ENCODE measurements around the gene RPLP2.

Gene RPLP2

DNA sequence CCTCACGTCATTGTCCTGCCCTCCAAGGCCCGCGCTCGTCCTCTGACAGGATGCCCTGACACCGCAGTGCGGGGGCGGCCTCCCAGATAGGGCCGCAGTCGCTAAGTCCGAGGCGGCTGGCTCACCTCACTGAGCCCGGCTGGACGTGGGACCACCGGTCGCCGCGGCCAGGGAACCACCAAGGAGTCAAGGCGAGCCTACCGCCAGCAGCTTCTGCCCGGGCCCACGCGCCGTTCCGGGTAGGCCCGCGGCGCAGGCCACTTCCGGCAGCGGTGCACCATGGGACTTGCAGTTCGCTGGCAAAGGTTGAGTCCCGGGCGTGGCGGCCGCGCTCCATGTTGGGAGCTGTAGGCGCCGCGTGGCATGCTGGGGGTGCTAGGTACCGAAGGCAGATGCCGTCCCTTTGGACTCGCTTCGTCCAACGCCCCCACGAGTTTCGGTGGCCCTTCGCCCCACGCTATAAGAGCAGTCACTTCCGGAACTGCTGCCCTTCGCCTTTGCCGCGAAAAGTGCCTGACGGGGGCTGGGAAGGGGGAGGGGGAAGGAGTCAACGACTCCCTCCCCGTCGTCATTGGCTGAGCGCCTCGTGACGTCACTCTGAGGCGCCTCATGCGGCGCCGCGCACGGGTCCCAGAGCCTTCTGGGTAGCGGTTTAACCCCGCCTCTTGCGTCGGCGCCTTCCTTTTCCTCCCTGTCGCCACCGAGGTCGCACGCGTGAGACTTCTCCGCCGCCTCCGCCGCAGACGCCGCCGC, at the start of gene RPLP2:
TSS of gene RPLP2 (plus strand) at position 681 of the 753 bp plus-strand sequence. CDS start 268 bp downstream, outside the sequence.
- H3K4me3 ChIP-seq (ENCODE audit: low read depth, low read length): peak within 1 kb of the TSS; percentile 97

DNA sequence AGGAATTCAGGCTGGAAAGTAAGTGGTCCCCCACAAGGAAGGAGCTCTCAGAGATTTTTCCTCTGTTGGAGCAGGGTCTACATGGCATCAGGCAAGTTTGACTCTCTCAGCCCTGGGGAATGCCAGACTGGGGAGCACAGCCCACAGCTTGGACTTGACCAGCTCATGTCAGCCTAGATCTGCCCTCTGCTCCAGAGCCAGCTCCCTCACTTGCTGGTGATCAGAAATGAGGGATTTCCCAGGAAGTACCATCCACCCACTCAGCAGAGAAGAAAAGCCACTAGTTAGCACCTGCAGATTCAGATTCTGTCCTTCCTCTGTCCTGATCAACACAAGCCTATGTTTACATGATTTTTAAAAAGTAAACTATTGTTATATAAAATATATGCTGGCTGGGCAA, 49.5 kb upstream of the RPLP2 start:
- H3K4me3 ChIP-seq (ENCODE audit: low read depth, low read length): no peak overlapping the region

DNA sequence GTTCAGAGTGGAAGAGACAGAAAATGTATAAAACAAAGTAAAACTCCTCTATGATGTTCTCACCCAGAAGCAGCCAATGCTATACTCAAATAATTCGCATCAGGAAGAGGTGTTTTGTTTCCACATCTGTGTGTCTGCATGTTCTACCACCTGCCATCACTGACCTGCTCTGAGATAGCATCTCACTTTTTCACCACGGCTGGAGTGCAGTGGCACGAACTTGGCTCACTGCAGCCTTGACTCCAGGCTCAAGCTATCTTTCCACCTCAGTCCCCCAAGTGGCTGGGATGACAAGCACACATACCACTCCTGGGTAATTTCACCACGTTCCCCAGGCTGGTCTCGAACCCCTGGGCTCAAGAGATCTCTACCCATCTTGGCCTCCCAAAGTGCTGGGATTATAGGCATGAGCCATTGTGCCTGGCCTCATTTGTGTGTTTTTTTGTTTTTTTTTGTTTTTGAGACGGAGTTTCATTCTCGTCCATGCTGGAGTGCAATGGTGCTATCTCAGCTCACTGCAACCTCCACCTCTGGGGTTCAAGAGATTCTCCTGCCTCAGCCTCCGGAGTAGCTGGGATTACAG, 48.1 kb upstream of the RPLP2 start:
- no peak overlapping the region for H3K4me3 ChIP-seq (ENCODE audit: low read depth, low read length)

DNA sequence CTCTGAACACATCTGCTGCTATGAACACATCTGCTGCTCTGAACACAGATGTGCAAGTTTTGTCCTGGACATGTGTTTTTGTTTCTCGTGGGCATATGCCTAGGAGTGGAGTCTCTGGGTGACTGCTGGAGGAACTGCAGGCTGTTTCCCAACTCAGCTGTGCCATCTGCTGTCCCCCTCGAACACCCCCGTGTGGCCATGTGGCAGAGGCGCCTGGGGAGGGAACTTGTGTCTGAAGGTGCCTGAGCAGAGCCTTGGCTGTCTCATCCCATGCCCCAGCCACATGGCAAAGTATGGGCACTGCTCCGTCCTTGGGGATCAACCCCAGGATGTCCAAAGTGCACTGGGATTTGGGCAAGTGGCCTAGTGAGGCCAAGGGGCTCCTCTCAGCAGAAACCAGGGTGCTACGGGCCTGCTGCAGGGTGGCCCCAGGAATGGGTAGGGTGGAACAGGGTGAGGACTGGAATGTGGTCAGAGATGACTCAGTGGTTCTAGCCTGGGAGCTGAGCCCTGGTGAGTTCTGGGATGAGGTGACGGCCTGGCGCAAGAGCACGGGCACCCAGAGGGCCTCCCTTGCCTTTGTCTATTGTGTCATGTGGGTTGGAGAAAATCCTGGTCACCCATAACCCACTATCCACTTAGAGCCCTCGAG, 47.2 kb upstream of the RPLP2 start:
- no peak overlapping the region for H3K4me3 ChIP-seq (ENCODE audit: low read depth, low read length)

DNA sequence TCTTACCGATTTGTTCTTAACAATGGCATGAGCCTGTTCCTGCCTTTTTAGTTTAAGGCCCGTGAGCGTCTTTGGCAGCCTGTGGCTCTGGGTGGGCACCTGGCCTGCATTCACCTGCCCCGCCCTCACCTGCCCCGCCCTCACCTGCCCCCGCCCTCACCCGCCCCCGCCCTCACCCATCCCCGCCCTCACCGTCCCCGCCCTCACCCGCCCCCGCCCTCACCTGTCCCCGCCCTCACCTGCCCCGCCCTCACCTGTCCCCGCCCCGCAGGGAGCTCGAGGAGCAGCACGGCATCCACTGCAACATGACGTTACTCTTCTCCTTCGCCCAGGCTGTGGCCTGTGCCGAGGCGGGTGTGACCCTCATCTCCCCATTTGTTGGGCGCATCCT, 46.7 kb upstream of the RPLP2 start:
- no peak overlapping the region for H3K4me3 ChIP-seq (ENCODE audit: low read depth, low read length)

DNA sequence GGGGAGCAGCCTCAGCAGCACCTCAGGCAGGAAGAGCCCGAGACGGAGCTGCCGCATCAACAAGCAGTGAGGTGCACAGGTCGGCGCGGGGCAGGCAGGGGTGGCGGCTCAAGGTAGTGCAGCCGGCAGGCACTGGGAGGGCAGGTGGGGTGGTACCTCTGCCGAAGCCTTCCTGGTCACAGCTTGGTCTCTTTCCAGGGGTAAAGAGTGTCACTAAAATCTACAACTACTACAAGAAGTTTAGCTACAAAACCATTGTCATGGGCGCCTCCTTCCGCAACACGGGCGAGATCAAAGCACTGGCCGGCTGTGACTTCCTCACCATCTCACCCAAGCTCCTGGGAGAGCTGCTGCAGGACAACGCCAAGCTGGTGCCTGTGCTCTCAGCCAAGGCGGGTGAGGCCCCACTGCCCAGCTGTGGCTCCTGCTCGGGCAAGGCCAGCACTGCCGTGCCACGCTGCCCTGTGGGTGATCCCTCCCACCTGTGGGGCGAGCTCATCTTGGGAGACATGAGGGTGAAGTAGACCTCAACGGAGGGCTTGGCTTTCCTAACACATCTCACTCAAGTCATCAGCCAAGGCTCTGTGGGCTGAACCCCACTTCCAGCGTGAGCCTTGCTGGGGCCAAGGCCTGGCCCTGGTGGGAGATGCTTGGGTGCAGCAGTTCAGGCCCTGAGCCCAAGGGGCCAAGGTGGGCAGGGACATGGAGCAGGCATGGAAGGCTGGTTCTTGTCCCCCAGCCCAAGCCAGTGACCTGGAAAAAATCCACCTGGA, 46.0 kb upstream of the RPLP2 start:
- H3K4me3 ChIP-seq (ENCODE audit: low read depth, low read length): no peak overlapping the region

DNA sequence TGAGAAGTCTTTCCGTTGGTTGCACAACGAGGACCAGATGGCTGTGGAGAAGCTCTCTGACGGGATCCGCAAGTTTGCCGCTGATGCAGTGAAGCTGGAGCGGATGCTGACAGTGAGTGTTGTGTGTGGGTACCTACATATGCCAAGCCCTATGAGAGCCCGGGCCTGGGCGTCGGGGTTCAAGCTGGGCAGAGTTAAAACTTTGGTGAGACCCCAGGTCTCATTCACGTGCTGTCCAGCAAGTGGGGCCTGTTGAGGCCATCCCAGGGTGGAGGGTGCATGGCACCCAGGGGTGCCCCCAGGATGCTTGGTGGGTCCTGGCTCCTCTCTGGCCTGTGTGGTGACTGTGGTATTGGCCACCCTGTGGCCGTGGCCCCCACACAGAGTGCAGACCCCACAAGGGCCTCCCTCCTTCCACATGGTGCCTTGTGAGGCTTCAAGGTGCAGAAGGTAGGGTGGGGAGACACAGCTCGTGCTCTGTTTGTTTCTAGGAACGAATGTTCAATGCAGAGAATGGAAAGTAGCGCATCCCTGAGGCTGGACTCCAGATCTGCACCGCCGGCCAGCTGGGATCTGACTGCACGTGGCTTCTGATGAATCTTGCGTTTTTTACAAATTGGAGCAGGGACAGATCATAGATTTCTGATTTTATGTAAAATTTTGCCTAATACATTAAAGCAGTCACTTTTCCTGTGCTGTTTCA, 45.3 kb upstream of the RPLP2 start:
- no peak overlapping the region for H3K4me3 ChIP-seq (ENCODE audit: low read depth, low read length)

DNA sequence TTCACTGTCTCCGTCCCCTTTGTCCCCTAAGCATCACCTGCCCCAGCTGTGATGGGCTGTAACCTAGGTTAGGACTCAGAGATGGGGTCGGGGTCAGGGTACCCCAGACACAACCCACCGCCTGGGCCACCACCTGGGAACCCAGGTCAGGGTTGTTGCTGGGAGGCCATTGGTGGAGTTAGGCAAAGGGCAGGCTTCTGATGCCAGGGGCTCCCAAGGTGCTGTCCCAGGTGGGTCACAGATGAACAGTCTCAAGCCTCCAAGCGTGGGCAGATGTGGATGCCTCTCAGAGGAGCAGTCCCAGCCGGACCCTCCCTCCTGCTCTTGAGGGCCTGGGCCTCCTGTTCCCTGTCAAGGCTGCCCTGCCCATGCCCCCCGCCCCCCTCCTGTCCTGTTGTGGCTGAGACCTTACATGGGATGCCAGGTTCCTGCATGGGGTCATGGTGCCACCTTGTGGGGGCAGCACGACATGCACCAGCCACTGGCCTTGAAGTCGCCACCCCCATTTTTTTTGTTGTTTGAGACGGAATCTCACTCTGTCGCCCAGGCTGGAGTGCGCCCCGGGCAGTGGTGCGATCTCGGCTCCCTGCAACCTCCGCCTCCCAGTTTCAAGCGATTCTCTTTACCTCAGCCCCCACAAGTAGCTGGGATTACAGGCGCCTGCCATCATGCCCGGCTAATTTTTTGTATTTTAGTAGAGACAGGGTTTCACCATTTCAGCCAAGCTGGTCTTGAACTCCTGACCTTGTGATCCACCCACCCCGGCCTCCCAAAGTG, 44.6 kb upstream of the RPLP2 start:
- H3K4me3 ChIP-seq (ENCODE audit: low read depth, low read length): no peak overlapping the region

DNA sequence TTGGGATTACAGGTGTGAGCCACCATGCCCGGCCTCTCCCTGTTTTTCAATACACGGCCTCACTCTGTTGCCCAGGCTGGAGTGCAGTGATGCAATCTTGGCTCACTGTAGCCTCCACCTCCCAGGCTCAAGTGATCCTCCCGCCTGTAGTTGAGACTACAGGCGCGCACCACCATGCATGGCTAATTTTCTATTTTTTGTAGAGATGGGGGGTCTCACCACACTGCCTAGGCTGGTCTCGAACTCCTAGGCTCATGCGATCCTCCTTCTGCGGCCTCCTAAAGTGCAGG, 44.0 kb upstream of the RPLP2 start:
- no peak overlapping the region for H3K4me3 ChIP-seq (ENCODE audit: low read depth, low read length)

DNA sequence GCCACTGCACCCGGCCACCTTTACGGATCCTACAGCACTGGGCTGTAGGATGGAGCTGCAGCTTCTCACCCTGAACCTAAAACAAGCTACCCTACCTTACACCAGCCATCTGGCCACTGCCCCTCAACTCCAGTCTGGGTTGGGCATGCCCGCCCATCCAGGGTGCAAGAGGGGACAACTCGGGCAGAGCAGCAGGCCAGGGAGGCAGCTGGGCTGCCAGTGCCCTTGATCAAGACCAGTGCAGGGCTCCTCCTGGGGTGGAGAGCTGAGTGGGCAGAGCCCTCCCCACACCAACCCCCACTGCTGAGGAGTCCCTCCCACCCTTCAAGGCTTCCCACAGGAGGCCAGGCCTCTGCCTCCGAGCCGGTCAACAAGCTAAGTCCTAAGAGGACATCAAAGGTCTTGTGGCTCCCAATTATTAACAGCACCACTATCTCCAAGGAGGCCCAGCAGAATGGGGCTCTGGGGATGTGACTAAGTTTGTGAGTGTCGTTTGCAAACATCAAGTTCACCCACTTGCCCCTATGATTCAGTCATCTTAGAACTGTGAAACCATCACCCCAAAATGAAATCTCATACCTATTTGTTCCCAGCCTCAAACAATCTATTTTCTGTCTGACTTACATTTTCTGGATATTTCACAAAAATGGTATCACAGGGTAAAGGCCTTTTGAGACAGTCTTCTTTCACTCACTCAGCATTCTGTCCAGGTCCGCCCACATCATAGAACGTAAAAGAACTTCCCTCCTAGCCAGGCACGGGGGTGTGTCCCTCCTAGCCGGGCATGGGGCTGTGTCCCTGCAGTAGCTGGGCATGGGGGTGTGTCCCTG, 43.4 kb upstream of the RPLP2 start:
- no peak overlapping the region for H3K4me3 ChIP-seq (ENCODE audit: low read depth, low read length)

DNA sequence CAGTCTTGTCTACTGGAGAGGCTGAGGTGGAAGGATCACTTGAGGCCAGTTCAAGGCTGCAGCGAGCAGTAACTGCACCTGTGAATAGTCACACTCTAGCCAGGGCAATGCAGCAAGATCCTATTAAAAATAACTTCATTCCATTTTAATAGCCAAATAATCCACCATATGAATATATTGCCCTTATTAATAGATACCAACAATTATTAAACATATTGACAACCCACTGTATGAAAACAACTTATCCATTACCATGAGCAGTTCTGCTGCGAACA, 42.9 kb upstream of the RPLP2 start:
- no peak overlapping the region for H3K4me3 ChIP-seq (ENCODE audit: low read depth, low read length)

DNA sequence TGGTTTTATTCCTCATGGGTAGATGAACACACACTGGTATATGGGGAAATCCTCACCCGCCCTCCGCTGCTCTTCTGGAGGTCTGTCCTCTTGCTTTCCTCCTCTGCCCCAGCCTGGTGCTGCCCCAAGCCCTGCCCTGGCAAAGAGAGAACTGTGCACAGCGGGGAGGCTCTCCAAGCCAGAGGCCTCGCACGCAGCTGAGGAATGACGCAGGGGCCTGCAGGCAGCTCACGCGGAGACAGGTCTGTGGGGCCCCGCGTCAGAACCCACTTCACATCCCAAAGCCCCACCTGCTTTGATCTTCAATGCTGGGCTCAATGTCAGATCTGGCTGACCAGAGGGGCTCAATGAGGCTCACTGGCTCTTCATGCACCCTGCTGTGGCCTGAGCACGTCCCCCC, 42.5 kb upstream of the RPLP2 start:
- no peak overlapping the region for H3K4me3 ChIP-seq (ENCODE audit: low read depth, low read length)

DNA sequence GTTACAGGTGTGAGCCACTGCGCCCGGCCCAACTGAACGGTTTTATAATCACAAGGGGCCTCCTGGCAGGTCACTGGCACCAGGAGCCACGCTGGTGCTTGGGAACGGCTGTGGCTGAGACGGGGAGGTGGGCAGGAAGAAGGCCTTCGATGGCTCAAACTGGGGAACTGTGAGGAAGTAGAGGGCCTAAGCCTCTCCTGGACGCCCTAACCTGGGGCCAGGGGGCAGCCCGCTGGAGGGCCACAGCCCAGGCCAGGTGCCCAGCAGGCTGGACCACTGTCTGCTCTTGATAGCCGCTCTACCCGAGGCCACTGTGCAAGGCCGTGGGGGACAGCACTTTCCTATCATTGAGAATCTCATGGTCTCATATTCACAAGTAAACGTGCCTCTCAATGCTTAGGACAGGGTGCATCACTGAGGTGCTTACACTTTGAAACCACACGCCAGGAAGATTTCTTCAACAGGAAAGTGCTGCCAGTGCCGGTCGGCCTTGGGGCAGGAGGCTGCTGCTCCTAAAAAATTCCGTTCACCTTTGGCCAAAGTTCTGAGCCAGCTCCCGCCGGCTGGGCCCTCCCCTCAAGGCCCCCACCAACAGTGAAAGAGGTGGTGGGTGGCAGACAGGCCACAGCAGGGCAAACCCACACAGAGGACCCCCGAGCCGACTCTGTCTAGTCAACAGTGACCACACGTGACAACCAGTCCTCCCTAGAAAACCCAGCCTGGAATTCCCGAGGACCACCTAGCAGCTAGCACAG, 39.7 kb upstream of the RPLP2 start:
- no peak overlapping the region for H3K4me3 ChIP-seq (ENCODE audit: low read depth, low read length)

DNA sequence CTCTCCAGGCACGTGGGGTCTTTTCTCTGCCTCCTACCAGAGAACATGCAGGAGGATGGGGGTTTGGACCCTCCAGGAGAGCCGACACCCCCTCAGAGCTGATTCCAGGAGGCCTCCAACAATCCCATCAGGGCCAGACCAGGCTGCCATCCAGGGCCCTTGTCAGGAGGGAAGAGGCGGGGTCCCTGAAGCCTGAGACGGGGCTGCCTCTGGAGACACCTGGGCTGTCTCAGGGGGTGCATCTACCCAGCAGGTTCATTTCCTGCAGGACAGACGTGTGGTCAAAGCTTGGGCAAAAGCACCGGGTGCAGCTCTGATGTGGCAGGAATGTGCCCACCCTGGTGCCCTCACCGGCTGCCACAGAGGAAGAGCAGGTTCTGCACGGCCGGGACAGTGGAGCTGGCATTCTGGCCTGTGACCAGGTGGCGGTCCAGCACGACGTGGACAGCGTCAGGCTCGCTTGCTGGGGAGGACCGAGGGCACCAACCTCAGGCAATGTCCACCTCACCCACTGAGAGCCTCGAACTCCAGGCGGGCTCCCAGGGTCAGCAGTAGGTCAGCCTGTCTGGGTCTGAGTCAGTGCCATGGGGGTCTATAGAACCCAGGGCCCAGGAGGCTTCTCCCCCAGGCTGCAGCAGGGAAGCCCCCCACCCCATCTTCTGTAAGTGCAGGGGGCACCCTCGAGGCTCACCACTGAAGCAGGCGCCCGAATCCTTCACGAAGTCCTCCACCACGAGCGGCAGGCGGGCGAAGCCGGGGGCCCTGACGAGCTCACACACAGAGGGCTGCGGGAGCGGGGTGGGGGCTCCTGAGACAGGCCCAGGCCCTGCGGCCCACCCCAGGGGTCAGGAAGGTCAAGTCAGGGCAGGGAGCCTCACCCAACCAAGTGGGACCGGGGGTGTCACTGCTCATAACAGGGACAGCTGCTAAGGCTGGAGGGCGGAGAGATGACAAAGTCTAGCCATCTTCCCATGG, 38.8 kb upstream of the RPLP2 start:
- H3K4me3 ChIP-seq (ENCODE audit: low read depth, low read length): no peak overlapping the region

DNA sequence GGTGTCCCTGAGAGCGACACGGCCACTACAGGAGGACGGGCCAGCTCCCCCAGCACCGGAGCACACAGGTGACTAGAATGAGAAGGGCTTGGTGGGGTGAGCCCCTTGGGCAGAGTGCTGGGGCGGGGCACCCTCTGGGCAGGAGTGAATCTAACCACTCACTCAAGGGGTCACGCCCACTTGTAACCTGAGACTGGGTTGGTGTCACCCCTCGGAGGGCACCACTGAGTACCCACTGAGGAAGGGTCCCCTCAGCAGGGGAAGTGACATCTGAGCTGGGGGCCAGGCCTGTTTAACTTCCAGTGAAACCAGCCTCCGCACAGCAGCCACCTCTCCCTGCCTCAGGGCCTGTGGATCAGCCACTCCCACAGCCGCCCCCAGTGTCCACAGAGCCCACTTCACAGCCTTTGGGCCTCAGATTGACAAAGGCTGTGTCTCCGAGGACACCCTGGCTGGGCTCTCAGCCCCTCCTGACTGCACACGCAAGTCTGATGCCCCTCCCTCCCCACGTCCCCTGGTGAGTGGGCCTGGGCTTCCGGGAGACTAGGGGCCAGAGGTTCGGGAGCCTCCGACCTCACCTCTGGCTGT, 38.1 kb upstream of the RPLP2 start:
- H3K4me3 ChIP-seq (ENCODE audit: low read depth, low read length): no peak overlapping the region

DNA sequence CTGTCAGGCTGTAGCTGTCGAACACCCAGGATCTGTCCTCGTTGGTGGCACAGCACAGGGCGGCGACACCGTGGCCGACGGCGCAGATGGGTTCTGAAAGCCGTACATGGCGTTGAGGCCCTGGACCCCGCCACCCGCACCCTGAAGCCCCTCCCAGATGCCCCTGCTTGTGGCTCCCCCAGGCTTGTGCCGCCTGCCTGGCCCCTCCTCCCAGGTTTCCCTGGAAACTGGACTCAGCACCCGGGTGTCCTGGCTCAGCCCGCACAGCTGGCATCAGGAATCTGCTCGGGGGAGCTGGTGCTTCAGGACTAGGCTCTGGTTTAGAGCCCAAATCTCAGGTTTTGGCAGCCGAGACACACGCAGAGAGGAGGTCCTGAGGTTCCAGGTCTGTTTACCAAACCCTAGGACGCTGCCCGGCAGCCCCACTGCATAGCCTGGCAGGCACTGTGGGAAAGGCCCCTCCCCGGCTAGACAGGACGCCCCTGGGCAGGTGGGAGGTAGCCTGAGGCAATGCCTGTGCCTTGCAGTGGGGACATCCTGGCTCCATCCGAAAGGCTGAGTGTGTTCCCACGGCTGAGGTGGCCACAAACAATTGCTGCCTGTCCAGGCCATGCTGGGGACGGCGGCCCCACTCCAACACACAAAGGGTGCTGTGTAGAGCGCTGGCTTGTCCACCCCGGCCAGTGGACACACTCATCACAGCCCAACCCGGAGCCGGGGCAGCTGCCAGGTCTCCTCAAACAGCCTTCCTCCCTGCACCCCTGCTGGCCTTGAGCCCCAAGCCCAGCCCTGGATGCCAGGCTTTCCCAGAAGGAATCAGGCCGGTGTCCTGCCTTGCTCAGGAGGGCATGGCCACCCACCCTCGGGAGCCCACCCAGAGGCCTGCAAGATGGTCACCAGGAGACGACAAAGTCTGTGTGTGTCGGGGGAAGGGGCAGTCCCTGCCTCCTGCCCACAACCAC, 37.1 kb upstream of the RPLP2 start:
- H3K4me3 ChIP-seq (ENCODE audit: low read depth, low read length): no peak overlapping the region

All from iPS-11a (cell line).